ENCODE data around the gene FAM168B.

FAM168B gene

GRCh38 chr2:131039101-131039440 lies 54.2 kb downstream of the FAM168B start:
- no peak overlapping the region for H2AFZ ChIP-seq (ENCODE audit: low read length)
- no peaks in the 10 kb centered on the region for H3K27me3 ChIP-seq (replicated peaks; ENCODE audit: insufficient read depth, low read length)
- no peaks in the 10 kb centered on the region for H4K20me1 ChIP-seq (ENCODE audit: insufficient read depth, low read length)
- H3K79me2 ChIP-seq (ENCODE audit: low read length): no peaks in the 10 kb centered on the region
- no peak overlapping the region for H3K9ac ChIP-seq (ENCODE audit: low read length)
- H3K27ac ChIP-seq (ENCODE audit: low read length): no peak overlapping the region
- no peaks in the 10 kb centered on the region for H3K9me2 ChIP-seq (replicated peaks; ENCODE audit: insufficient read depth, low read length)
- no peak overlapping the region for H3K4me2 ChIP-seq (ENCODE audit: low read depth, low read length)
- H3K4me3 ChIP-seq (ENCODE audit: low read length): no peak overlapping the region
- no peaks in the 10 kb centered on the region for H3F3A ChIP-seq (ENCODE audit: insufficient read depth, low read length)
- H3K9me3 ChIP-seq (replicated peaks; ENCODE audit: insufficient read depth, low read length): no peaks in the 10 kb centered on the region
- no peak for DNase-seq
- H3K4me1 ChIP-seq (ENCODE audit: low read length): no peaks in the 10 kb centered on the region
- no peaks in the 10 kb centered on the region for H3K36me3 ChIP-seq (replicated peaks; ENCODE audit: insufficient read depth, low read length)
- no peak for TF ChIP-seq EZH2 (optimal IDR thresholded peaks at IDR 0.05; ENCODE audit: low read depth, low read length)
- TF ChIP-seq EZH2phosphoT487 (IDR thresholded peaks at IDR 0.05; ENCODE audit: low read length): no peak
- TF ChIP-seq CTCF (IDR thresholded peaks at IDR 0.05; ENCODE audit: low read length): no peak

DNA sequence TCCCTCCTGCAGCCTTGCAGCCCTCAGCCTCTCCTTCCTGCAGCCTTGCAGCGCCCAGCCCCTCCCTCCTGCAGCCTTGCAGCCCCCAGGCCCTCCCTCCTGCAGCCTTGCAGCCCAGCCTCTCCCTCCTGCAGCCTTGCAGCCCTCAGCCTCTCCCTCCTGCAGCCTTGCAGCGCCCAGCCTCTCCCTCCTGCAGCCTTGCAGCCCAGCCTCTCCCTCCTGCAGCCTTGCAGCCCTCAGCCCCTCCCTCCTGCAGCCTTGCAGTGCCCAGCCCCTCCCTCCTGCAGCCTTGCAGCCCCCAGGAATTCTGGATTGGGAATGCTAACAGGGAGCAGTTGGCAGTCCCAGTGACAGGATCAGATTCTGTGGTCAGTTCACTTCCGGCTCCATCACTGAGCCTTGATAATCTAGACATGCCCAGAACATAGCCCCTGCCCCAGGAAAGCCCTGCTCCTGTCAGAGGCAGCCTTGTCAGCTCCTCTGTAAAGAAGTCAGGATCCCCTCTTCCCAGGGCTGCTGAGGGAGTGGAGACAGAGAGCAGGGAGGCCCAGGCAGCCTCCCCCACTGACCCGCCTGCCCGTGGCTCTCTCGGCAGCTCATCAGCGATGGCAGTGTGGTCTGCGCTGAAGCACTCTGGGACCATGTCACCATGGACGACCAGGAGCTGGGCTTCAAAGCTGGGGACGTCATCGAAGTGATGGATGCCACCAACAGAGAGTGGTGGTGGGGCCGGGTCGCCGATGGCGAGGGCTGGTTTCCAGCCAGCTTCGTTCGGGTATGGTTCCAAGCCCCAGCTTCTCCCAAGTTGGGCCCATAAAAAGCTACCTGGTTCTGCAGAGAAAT lies 54.8 kb downstream of the FAM168B start:
- Histone ChIP-seq H3K9me2 (replicated peaks; ENCODE audit: insufficient read depth, low read length) (no peaks in the 10 kb centered on the region), H3F3A (ENCODE audit: insufficient read depth, low read length) (no peaks in the 10 kb centered on the region), H3K36me3 (replicated peaks; ENCODE audit: insufficient read depth, low read length) (no peaks in the 10 kb centered on the region), H3K9me3 (replicated peaks; ENCODE audit: insufficient read depth, low read length) (no peaks in the 10 kb centered on the region), H2AFZ (ENCODE audit: low read length) (no peak overlapping the region), H3K79me2 (ENCODE audit: low read length) (no peaks in the 10 kb centered on the region), H3K4me1 (ENCODE audit: low read length) (no peaks in the 10 kb centered on the region), H4K20me1 (ENCODE audit: insufficient read depth, low read length) (no peaks in the 10 kb centered on the region), H3K27ac (ENCODE audit: low read length) (no peak overlapping the region), H3K4me3 (ENCODE audit: low read length) (no peak overlapping the region), H3K9ac (ENCODE audit: low read length) (no peak overlapping the region), H3K27me3 (replicated peaks; ENCODE audit: insufficient read depth, low read length) (no peaks in the 10 kb centered on the region), H3K4me2 (ENCODE audit: low read depth, low read length) (no peak overlapping the region)
- TF ChIP-seq EZH2phosphoT487 (IDR thresholded peaks at IDR 0.05; ENCODE audit: low read length): no peak
- TF ChIP-seq EZH2 (optimal IDR thresholded peaks at IDR 0.05; ENCODE audit: low read depth, low read length): no peak
- TF ChIP-seq CTCF (IDR thresholded peaks at IDR 0.05; ENCODE audit: low read length): no peak
- DNase-seq: no peak

GRCh38 chr2:131037398-131038257 lies 55.6 kb downstream of the FAM168B start:
- TF ChIP-seq CTCF (IDR thresholded peaks at IDR 0.05; ENCODE audit: low read length): no peak
- no peak for TF ChIP-seq EZH2phosphoT487 (IDR thresholded peaks at IDR 0.05; ENCODE audit: low read length)
- no peak for TF ChIP-seq EZH2 (optimal IDR thresholded peaks at IDR 0.05; ENCODE audit: low read depth, low read length)
- H3K36me3 ChIP-seq (replicated peaks; ENCODE audit: insufficient read depth, low read length): no peaks in the 10 kb centered on the region
- H3F3A ChIP-seq (ENCODE audit: insufficient read depth, low read length): no peaks in the 10 kb centered on the region
- H3K27ac ChIP-seq (ENCODE audit: low read length): no peak overlapping the region
- H3K4me1 ChIP-seq (ENCODE audit: low read length): no peaks in the 10 kb centered on the region
- H2AFZ ChIP-seq (ENCODE audit: low read length): no peak overlapping the region
- no peak overlapping the region for H3K4me3 ChIP-seq (ENCODE audit: low read length)
- no peak for DNase-seq
- H3K79me2 ChIP-seq (ENCODE audit: low read length): no peaks in the 10 kb centered on the region
- H4K20me1 ChIP-seq (ENCODE audit: insufficient read depth, low read length): no peaks in the 10 kb centered on the region
- H3K9me2 ChIP-seq (replicated peaks; ENCODE audit: insufficient read depth, low read length): no peaks in the 10 kb centered on the region
- no peaks in the 10 kb centered on the region for H3K27me3 ChIP-seq (replicated peaks; ENCODE audit: insufficient read depth, low read length)
- no peak overlapping the region for H3K4me2 ChIP-seq (ENCODE audit: low read depth, low read length)
- H3K9ac ChIP-seq (ENCODE audit: low read length): no peak overlapping the region
- H3K9me3 ChIP-seq (replicated peaks; ENCODE audit: insufficient read depth, low read length): no peaks in the 10 kb centered on the region

Data from MM.1S (cell line).